GM12873 (cell line): ENCODE measurements around the gene PHRF1.

Experiments
- CTCF ChIP-seq: IDR thresholded peaks from 2 replicates; pipeline ENCODE4 v1.5.1; 2012; ENCODE audit warnings: low read depth, mild to moderate bottlenecking, moderate library complexity, low read length, control low read depth; ENCODE audit not compliant: insufficient read depth; ENCODE audit errors: missing control alignments

PHRF1 gene

DNA sequence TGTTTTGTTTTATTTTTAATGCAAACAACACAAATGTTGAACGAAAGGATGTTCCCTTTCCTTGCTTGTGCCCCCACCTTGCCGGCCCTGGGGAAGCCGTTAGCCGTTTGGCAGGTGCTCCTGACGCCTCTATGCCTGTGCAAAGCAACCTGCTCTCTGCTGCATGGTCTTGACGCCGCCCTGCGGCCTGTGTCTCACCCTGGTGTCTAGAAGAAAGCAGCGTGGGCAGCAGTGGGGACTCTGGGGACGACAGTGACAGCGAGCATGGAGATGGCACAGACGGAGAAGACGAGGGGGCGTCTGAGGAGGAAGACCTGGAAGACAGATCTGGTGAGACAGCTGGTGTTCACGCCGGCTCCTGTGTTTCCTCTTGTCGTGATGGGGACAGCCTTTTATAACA, 5.5 kb downstream of the PHRF1 start:
- no peak for TF ChIP-seq CTCF

DNA sequence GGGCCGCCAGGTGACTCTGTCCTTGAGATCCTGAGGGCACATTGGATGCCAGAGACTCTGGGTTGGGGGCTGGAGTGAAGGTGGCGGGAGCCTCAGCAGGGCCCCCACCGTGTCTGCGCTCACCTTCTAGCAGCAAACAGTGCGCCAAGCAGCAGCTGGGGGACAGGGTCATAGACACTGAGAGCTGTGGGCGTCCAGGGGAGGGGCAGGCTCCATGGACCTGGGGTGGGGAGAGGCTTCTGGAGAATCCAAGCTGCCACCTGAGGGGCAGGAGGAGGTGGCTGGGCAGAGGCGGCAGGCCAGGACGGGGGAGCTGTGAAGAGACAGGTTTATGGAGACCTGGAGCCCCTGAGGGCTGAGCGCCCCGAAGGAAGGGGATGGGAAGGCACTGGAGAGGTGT, 8.0 kb downstream of the PHRF1 start:
- no peak for TF ChIP-seq CTCF

DNA sequence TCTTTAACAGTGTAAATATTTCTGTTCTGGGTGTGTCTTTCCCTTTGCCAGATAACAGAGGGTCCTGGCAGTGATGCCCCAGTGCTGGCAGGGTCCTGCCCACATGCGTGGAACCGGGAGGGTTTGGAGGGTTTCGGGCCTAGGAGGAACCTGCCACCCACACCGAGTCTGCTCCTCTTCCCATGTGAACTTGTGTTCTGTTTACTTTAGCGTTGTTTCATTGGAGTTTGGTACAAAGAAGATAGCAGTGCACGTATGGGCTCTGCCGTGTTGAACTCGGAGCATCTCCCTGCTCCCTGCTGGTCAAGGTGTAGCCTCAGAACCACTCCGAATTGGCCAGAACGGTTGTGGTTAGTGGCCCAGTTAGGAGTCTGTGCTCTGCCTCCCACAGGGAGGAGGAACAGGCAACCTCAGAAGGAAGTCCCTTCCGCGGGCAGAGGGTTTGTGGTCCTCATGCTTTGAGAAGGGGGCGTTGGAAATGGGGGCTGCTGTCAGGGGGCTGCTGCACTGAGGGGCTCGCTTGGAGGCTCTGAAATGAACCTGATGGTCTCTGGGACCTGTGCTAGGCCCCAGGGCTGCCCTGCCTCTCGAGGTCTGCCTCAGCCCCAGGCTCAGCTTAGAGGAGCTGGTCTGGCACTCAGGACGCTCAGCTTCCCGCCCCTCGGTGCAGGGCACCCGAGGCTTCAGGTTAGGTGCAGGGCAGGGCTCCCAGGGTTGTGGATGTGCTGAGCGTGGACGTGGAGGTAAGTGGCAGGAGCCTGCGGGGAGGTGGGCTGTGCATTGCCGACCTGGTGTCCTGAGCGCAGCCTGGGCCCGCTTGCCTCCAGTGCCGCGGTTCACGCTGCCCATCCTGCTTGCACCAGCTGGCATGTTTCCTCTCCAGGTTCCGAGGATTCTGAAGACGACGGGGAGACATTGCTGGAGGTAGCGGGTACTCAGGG, 10.4 kb downstream of the PHRF1 start:
- no peak for TF ChIP-seq CTCF

GRCh38 chr11:587546-587945, 11.3 kb downstream of the PHRF1 start:
- TF ChIP-seq CTCF = no peak

DNA sequence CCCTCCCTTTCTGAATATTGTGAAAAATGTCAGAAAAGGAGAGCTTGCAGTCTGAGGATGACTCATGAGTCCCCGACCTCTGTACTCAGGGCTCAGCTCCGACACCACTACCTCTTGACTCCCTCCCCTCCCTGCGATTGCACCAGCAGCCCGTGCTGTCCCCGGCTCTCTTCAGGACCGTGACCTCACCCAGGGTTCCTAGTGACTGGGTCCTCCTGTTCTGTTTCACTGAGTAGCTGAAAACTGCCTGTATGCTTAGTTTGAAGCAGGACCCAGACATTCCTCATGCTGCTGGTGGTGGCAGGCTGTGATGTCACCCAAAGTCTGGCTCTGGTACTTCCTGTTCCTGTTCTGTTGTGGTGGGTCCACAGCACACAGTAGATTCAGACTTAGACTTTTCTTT, 11.7 kb downstream of the PHRF1 start:
- TF ChIP-seq CTCF = no peak

DNA sequence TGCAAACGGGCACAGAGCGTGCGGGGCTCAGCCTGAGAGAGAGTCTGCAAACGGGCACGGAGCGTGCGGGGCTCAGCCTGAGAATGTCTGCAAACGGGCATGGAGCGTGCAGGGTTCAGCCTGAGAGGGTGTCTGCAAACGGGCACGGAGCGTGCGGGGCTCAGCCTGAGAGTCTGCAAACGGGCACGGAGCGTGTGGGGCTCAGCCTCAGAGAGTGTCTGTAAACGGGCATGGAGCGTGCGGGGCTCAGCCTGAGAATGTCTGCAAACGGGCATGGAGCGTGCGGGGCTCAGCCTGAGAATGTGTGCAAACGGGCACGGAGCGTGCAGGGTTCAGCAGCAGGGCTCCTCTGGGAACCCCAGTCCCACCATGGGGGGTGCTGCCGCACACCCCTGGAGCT, 13.5 kb downstream of the PHRF1 start:
- no peak for TF ChIP-seq CTCF

DNA sequence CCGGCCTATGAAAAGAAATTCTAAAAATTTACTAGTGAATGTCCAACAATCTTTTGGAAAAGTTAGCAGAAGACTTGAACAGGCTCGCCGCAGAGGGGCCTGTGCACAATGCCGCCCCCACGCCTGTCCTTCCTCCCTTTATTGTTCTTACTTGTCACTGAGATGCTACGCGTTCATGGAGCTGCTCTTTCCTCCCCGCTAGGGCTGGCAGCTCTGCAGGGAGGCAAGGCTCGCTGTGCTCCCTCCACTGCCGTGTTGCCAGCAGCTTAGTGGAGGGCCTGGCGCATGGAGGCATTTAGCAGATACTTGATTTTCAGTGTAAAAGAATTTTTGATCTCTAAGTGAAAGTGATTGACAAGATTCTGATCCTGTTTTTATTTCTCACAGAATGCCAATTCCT, 14.7 kb downstream of the PHRF1 start:
- TF ChIP-seq CTCF = no peak
